GM21576 (cell line): ENCODE results near the gene CGB7.
"Not testable (repeated sequence)": the region's sequence is repeated elsewhere in the genome, so short reads cannot be mapped to it uniquely, and the experiment has no call there.

Experiments
- ATAC-seq: cut with Tn5 transposase; IDR thresholded peaks from one replicate; pipeline ENCODE4 v1.9.1; 2021; ENCODE audit warnings: mild to moderate bottlenecking, moderate library complexity; ENCODE audit not compliant: unreplicated experiment

CGB7 gene

GRCh38 chr19:49042666-49043065 lies 14.9 kb downstream of the CGB7 start:
- ATAC-seq: not testable (repeated sequence)

GRCh38 chr19:49042177-49042576 lies 15.4 kb downstream of the CGB7 start:
- ATAC-seq: no peak

- not testable (repeated sequence) for ATAC-seq
Observed at GRCh38 chr19:49039736-49040135, 17.8 kb downstream of the CGB7 start.

GRCh38 chr19:49038557-49039276 lies 18.8 kb downstream of the CGB7 start:
- ATAC-seq: not testable (repeated sequence)

- ATAC-seq: not testable (repeated sequence)
Observed at GRCh38 chr19:49038111-49038510, 19.4 kb downstream of the CGB7 start.

- not testable (repeated sequence) for ATAC-seq
Observed at GRCh38 chr19:49036815-49037214, 20.7 kb downstream of the CGB7 start, which contains the start of gene CGB1. Gene CGB1 (minus strand): TSS chr19:49036895. CDS start chr19:49036711, 184 bp downstream.

GRCh38 chr19:49031642-49032301 lies 25.8 kb downstream of the CGB7 start, which contains the start of gene CGB2:
Gene CGB2 (plus strand): TSS chr19:49031890. CDS start chr19:49032096, 206 bp downstream.
- ATAC-seq: not testable (repeated sequence)

GRCh38 chr19:49030323-49030722 lies 27.2 kb downstream of the CGB7 start:
- not testable (repeated sequence) for ATAC-seq

- not testable (repeated sequence) for ATAC-seq
Observed at GRCh38 chr19:49029749-49030148, 27.8 kb downstream of the CGB7 start.

GRCh38 chr19:49028686-49029085 lies 28.9 kb downstream of the CGB7 start:
- ATAC-seq: not testable (repeated sequence)

GRCh38 chr19:49025599-49025998 lies 31.9 kb downstream of the CGB7 start:
- ATAC-seq: not testable (repeated sequence)

- not testable (repeated sequence) for ATAC-seq
Observed at GRCh38 chr19:49025088-49025487, 32.5 kb downstream of the CGB7 start.

- not testable (repeated sequence) for ATAC-seq
Observed at GRCh38 chr19:49024233-49024632, 33.3 kb downstream of the CGB7 start, which contains the start of gene CGB3. Gene CGB3 (minus strand): TSS chr19:49024333. CDS start chr19:49023971, 362 bp downstream.

GRCh38 chr19:49022116-49022515 lies 35.4 kb downstream of the CGB7 start:
- no peak for ATAC-seq

GRCh38 chr19:49020931-49021895 lies 36.3 kb downstream of the CGB7 start:
- ATAC-seq: no peak

- no peak for ATAC-seq
Observed at GRCh38 chr19:49020342-49020741, 37.2 kb downstream of the CGB7 start.

GRCh38 chr19:49019242-49019932 lies 38.2 kb downstream of the CGB7 start:
- no peak for ATAC-seq

- ATAC-seq: not testable (repeated sequence)
Observed at GRCh38 chr19:49018388-49019241, 38.9 kb downstream of the CGB7 start.

- no peak for ATAC-seq
Observed at GRCh38 chr19:49017666-49018351, 39.7 kb downstream of the CGB7 start.
